IPS DF 6.9 (cell line): ENCODE results near the gene WARS2.

ENCODE experiments used
- DNase-seq: peaks from one replicate; pipeline ENCODE4 v3.0.0-alpha.2; 2013; ENCODE audit warnings: low read depth, low spot score
- H3K27ac ChIP-seq: one replicate; pipeline ENCODE4 v1.5.1; 2013; ENCODE audit warnings: low read length, control low read depth
- H3K27me3 ChIP-seq: 2 replicates; pipeline ENCODE4 v1.6.1; 2013; ENCODE audit warnings: mild to moderate bottlenecking, low read length; ENCODE audit not compliant: control insufficient read depth, insufficient read depth
- H3K36me3 ChIP-seq: 2 replicates; pipeline ENCODE4 v1.6.1; 2013; ENCODE audit warnings: low read length; ENCODE audit not compliant: control insufficient read depth, insufficient read depth
- H3K4me1 ChIP-seq: 2 replicates; pipeline ENCODE4 v1.6.1; 2013; ENCODE audit warnings: low read length; ENCODE audit not compliant: control insufficient read depth, insufficient read depth
- H3K4me3 ChIP-seq: 2 replicates; pipeline ENCODE4 v1.5.1; 2013; ENCODE audit warnings: mild to moderate bottlenecking, low read length
- H3K9me3 ChIP-seq: 2 replicates; pipeline ENCODE4 v1.6.1; 2013; ENCODE audit warnings: low read length, inconsistent platforms; ENCODE audit not compliant: control insufficient read depth, insufficient read depth
- WGBS: extraction: QIAGEN DNeasy Blood & Tissue Kit; methylation state at CpG from one replicate; pipeline ENCODE4 v1.1.7; 2013; ENCODE audit warnings: mixed read lengths, missing lambda C conversion rate; ENCODE audit not compliant: insufficient read length, insufficient coverage; 5-methylcytosine and 5-hydroxymethylcytosine counted together

The WARS2 gene

DNA sequence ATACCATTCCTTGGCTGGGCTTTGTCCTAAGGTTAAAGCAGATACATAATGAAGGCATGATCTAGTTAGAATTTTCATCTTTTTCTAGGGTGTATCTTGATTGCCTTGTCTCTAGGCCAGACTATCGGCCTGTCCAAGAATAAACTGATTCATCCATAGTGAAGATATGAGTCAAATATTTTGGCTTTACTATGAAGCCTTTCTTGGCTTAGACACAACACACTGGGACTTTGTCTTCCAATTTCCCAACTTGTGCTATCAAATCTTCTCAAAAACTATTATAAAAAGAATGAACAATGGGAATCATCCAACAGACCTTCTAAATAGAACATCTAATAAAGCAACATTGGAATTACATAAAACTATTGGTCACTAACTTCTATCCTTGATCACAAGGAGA is 64.8 kb downstream of the WARS2 start:
- WGBS: no CpG with 5 or more reads among the region's 1 CpG
- H3K27me3 ChIP-seq: no peaks in the 10 kb centered on the region
- H3K4me1 ChIP-seq: peaks cover 1% of the 10 kb centered on the region; the same call in 1 of the 2 replicates
- no peak overlapping the region for H3K27ac ChIP-seq
- H3K36me3 ChIP-seq: no peaks in the 10 kb centered on the region
- no peaks in the 10 kb centered on the region for H3K9me3 ChIP-seq
- no peak overlapping the region for H3K4me3 ChIP-seq
- no peak for DNase-seq

GRCh38 chr1:119071321-119071720 is 69.1 kb downstream of the WARS2 start:
- Histone ChIP-seq H3K27ac (no peak overlapping the region), H3K4me1 (no peaks in the 10 kb centered on the region)
- WGBS: no CpG with 5 or more reads among the region's 3 CpGs

GRCh38 chr1:119069682-119070081 is 70.8 kb downstream of the WARS2 start:
- H3K27ac ChIP-seq: no peak overlapping the region
- no CpG with 5 or more reads among the region's 5 CpGs for WGBS
- no peaks in the 10 kb centered on the region for H3K4me1 ChIP-seq
- no peaks in the 10 kb centered on the region for H3K27me3 ChIP-seq
- H3K4me3 ChIP-seq: no peak overlapping the region
- no peaks in the 10 kb centered on the region for H3K36me3 ChIP-seq
- no peak for DNase-seq
- H3K9me3 ChIP-seq: no peaks in the 10 kb centered on the region

More at GRCh38 chr1:119071321-119071720, 69.1 kb downstream of the WARS2 start:
- no peak for DNase-seq
- no peak overlapping the region for H3K4me3 ChIP-seq
- no peaks in the 10 kb centered on the region for H3K9me3 ChIP-seq
- no peaks in the 10 kb centered on the region for H3K27me3 ChIP-seq
- no peaks in the 10 kb centered on the region for H3K36me3 ChIP-seq

- Histone ChIP-seq H3K9me3 (no peaks in the 10 kb centered on the region), H3K27ac (no peak overlapping the region), H3K4me1 (no peaks in the 10 kb centered on the region), H3K36me3 (no peaks in the 10 kb centered on the region), H3K27me3 (no peaks in the 10 kb centered on the region), H3K4me3 (no peak overlapping the region)
- DNase-seq: no peak
- no CpG with 5 or more reads among the region's 4 CpGs for WGBS
Observed at GRCh38 chr1:119068427-119068826, 72.0 kb downstream of the WARS2 start.

DNA sequence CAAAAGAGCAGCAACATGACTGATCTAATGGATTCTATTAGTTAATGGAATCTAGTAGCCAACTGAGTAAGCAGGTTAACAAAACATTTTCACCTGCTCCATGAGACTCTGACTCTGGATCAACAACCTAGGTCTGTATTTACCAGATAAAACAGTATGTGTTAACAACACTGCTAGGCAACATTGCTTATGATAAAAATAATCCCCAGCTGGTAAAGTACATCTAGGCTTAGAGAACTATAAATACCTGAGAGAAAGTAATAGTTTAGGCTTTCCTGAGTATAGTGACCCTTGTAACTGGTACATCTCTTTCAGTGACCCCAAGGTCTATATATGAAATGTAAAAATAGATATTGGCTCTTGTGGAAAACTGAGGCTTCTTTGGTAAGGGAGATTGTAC is 78.8 kb downstream of the WARS2 start:
- Histone ChIP-seq H3K9me3 (no peaks in the 10 kb centered on the region), H3K4me1 (no peaks in the 10 kb centered on the region)

GRCh38 chr1:119055568-119055967 is 84.9 kb downstream of the WARS2 start:
- Histone ChIP-seq H3K27me3 (no peaks in the 10 kb centered on the region), H3K36me3 (no peaks in the 10 kb centered on the region), H3K27ac (no peak overlapping the region), H3K9me3 (no peaks in the 10 kb centered on the region), H3K4me3 (no peak overlapping the region), H3K4me1 (no peaks in the 10 kb centered on the region)
- WGBS: no CpG with 5 or more reads among the region's 2 CpGs
- DNase-seq: no peak

More for the DNA sequence above, 78.8 kb downstream of the WARS2 start:
- no peak overlapping the region for H3K27ac ChIP-seq
- H3K4me3 ChIP-seq: no peak overlapping the region
- no peaks in the 10 kb centered on the region for H3K36me3 ChIP-seq
- no peaks in the 10 kb centered on the region for H3K27me3 ChIP-seq
- DNase-seq: no peak

DNA sequence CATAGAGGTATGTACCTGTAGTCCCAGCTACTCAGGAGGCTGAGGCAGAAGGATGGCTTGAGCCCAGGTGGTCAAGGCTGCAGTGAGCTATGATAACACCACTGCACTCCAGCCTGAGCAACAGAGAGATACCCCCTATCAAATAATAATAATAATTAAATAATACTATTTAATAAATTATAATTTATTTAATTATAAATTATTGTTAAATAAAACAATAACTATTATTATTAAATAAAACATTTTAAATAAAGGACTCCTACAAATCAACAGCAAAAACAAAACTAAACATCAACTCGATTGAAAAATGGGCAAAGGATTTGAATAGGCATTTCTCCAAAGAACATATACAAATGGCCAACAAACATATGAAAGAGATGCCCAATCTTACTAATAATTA is 86.5 kb downstream of the WARS2 start:
- Histone ChIP-seq H3K4me1 (no peaks in the 10 kb centered on the region), H3K27me3 (no peaks in the 10 kb centered on the region), H3K9me3 (no peaks in the 10 kb centered on the region), H3K4me3 (no peak overlapping the region), H3K27ac (no peak overlapping the region), H3K36me3 (no peaks in the 10 kb centered on the region)
- WGBS: no CpG with 5 or more reads among the region's 1 CpG
- no peak for DNase-seq

DNA sequence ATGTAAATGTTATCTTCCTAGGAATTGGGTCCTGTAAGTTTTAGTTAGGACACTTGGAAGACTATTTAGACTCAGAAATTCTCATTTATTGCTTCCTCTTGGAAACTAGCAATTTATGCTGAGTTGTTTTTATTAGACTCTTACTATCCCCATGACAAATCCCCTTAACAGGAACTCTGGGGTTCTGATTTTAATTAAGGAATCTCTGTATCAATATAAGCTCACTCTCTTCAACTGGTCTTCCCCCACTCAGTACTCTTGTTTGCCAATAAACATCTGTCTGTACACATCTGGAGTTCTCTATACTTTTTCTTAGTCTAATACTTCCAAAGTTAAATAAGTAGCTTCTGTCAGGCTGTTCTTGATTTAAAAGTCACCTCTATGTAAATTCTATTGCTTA is 88.2 kb downstream of the WARS2 start:
- no peaks in the 10 kb centered on the region for H3K9me3 ChIP-seq
- H3K36me3 ChIP-seq: no peaks in the 10 kb centered on the region
- DNase-seq: no peak
- no peak overlapping the region for H3K27ac ChIP-seq
- no peaks in the 10 kb centered on the region for H3K27me3 ChIP-seq
- no peak overlapping the region for H3K4me3 ChIP-seq
- no peaks in the 10 kb centered on the region for H3K4me1 ChIP-seq

DNA sequence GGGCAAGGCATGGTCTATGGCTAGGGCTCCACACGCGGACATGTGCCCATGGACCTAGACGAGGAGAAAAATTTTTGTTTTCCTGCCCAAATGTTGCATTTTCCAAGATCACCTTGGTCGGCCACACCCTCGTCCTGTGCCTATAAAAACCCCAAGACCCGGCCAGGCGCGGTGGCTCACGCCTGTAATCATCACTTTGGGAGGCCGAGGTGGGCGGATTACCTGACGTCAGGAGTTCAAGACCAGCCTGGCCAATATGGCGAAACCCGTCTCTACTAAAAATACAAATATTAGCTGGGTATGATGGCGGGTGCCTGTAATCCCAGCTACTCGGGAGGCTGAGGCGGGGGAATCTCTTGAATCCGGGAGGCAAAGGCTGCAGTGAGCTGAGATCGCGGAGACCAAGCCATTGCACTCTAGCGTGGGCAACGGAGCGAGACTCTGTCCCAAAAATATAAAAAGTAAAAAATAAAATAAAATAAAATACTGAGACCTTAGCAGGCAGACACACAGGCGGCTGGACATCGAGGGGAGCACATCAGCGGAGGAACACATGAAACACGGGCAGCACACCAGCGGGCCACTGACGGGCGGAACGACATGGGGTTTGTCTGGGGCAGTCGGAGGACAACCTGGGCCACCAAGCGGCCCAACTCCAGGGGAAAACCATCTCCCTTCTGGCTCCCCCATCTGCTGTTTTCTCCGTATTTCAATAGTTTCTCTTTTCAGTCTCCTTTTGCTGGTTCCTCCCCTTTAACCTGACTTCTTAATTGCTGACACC is 91.6 kb downstream of the WARS2 start:
- no peak overlapping the region for H3K27ac ChIP-seq
- H3K9me3 ChIP-seq: no peaks in the 10 kb centered on the region
- no peaks in the 10 kb centered on the region for H3K27me3 ChIP-seq
- H3K4me1 ChIP-seq: no peaks in the 10 kb centered on the region
- DNase-seq: no peak
- H3K36me3 ChIP-seq: no peaks in the 10 kb centered on the region
- no peak overlapping the region for H3K4me3 ChIP-seq
- WGBS: no CpG with 5 or more reads among the region's 34 CpGs

- Histone ChIP-seq H3K36me3 (no peaks in the 10 kb centered on the region), H3K27me3 (no peaks in the 10 kb centered on the region), H3K4me3 (no peak overlapping the region), H3K27ac (no peak overlapping the region), H3K4me1 (no peaks in the 10 kb centered on the region), H3K9me3 (no peaks in the 10 kb centered on the region)
- no CpG with 5 or more reads among the region's 5 CpGs for WGBS
- no peak for DNase-seq
Observed at GRCh38 chr1:119046785-119047438, 93.5 kb downstream of the WARS2 start.

GRCh38 chr1:119046429-119046784 is 94.0 kb downstream of the WARS2 start:
- WGBS: no CpG with 5 or more reads among the region's 7 CpGs
- DNase-seq: no peak
- no peaks in the 10 kb centered on the region for H3K4me1 ChIP-seq
- no peak overlapping the region for H3K27ac ChIP-seq
- no peak overlapping the region for H3K4me3 ChIP-seq
- no peaks in the 10 kb centered on the region for H3K9me3 ChIP-seq
- H3K36me3 ChIP-seq: no peaks in the 10 kb centered on the region
- H3K27me3 ChIP-seq: no peaks in the 10 kb centered on the region
